GM21367 (cell line): ENCODE data around the gene EPX.

ENCODE experiments used
- ATAC-seq: cut with Tn5 transposase; IDR thresholded peaks from one replicate; pipeline ENCODE4 v1.9.1; 2021; ENCODE audit not compliant: unreplicated experiment

The EPX gene

DNA sequence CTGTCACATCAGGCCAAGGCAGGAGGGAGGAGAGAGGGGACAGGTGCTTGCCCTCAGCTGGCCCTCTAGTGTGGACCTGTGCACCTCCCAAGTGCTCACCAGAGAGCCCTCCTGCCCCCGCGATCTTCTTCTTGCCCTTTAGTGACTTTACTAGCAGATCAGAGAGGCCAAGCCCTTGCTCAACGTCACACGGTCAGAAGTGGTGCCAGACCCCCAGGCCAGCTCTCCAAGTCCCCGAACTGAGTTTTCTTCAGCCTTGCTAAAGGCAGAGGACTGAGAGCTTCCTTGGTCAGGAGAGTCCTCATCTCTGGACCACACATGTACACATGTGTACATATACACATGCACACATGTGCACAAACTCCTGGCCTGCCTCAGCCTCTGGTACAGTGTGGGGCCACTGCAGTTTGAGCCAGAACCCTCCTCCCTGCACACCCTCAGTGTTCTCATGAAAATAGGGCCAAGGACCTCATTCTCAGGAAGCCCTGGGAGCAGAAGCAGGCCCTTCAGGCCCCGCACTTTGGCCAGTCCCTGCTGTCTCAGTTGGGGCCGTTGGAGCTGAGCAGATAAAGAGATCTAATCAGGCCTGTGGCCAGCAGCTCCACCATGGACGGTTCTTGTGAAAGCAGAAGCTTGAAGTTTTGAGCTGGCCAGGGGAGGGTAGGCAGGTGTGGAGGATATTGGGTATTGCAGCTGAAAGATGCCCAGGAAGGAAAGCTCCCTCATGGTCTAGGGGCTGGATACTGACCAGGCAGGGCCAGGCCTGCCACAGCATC is 7.4 kb upstream of the EPX start:
- no peak for ATAC-seq

DNA sequence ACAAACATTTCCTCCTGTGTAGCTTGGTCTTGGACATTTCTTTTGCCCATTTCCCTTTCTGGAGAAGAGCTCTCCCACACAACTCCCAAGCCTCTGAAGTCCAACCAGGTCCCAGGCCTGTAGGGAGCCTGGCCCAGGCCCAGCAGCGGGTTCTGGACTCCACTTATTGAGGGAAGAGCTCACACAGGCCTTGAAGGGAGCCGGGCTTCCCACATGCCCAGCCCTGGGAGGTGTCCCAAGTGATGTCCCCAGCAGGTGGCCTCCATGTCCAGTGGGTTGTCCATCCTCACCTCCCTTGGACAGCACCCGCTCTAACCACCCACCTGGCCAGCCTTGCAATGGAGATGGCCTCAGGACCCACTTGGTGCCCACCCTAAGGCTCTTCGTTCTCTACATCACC is 5.9 kb upstream of the EPX start:
- no peak for ATAC-seq

DNA sequence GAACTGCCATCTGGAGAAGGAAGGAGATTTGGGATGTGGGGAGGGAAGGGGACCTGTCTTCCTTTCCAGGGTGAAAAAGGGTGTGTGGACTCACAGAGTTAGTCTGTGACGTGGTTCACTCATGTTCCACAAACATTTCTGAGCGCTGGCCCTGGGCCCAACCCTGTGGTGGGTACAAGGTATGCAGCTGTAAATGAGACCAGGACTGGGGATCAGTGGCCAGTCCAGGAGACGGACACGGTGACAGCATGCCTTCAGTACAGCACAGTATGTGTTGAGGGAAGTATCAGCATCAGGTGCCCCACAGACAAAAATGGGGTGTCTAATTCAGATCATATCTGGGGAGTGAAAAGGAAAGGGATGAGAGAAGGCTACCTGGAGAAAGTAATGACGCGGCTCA is 5.5 kb upstream of the EPX start:
- ATAC-seq, result no peak

DNA sequence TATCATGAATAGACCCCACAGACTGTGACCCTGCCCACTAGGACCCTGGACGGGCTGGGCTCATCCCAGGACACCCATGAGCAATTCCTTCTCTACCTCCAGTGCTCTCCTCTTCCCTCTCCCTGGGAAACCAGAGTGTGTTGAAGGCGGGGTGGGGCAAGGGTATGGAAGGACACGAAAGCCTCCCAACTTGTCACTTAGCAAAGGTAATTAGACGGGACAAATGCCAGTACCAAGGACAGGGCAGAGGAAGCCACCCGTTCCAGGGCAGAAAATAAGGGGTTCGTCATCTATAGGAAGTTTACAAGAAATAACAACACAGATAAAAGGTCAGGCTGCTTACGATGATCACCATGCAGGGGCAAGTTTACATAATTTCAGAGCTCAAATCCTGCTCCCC is 4.9 kb upstream of the EPX start:
- ATAC-seq, result no peak

DNA sequence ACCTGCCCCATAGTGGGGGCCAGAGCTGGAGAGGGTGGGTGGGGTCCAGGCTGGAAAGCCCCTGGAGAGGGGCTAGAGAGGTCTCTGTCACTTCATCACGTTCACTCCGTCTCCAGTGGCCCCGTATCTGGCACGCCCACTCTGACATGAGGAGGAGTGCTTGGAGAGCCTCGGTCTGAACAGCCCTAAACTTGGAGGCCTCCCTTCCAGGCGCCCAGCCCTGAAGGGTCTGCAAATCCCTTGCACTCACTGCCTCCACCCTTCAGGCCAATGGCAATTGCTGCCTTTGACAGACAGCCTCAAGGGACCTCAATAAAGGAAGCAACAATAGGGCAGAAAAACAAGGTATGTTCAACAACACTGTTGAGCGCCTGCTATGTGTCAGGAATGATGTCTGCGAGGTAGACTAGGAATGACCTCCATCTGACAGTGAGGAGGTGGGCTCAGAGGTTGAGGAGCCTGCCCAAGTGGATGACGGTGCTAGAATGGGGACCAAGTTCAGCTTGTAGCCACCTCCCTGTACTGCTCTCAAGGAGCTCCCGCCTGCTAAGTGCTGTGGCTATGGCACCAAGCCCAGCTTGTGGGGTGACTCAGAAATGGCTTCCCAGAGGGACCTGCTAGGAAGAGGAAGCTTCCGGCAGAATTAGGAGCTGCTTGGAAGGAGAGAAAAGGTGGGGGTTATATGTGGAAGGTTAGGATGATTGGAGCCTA is 2.9 kb upstream of the EPX start:
- ATAC-seq, result no peak

DNA sequence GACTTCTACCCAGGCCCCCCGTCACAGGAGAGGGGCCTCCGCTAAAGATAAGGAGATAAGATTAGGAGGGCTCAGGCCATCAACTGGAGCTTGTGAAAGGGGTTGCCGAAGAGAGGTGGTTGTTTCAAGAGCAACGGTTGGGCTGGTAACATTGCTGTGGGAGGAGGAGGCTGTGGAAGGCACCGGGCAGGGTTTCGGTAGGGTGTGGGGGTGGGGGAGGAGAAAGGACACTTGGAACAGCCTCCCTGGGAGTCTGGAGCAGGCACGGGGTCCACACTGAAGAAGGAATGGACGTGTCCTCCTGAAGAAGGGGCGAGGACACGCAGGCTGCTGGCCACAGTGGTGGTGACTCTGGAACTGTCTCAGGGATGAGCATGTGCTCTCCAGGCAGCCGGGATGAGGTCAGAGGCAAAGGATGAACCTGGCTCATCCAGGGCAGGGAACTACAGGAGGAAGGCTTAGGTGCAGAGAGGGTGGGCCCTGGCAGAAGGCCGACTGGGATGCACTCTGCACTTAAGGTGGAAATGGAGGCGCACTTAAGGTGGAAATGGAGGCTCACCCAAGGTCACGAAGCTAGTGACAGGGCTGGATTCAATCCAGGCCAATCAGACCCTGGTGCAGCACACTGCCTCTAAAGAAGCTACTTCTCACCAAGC is 1.2 kb upstream of the EPX start:
- no peak for ATAC-seq

DNA sequence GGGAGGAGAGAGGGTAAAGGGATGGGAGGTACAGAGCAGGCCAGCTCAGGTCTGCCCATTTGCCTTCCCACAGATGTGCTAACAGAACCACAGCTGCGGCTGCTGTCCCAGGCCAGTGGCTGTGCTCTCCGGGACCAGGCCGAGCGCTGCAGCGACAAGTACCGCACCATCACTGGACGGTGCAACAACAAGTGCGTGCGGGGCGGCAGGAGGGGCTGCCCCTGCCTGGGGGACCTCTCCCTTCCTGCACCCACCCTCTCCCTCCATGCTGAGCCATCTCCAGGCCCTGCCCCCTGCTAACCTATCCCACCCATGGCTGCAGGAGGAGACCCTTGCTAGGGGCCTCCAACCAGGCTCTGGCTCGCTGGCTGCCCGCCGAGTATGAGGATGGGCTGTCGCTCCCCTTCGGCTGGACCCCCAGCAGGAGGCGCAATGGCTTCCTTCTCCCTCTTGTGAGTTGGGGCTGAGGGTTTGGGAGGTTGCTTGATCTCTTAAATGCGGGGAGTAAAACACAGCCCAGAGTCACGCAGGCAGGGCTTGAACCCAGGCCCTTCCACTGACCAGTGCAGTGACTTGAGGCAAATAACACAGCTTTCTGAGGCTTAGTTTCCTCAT is 1.2 kb downstream of the EPX start:
- no peak for ATAC-seq

DNA sequence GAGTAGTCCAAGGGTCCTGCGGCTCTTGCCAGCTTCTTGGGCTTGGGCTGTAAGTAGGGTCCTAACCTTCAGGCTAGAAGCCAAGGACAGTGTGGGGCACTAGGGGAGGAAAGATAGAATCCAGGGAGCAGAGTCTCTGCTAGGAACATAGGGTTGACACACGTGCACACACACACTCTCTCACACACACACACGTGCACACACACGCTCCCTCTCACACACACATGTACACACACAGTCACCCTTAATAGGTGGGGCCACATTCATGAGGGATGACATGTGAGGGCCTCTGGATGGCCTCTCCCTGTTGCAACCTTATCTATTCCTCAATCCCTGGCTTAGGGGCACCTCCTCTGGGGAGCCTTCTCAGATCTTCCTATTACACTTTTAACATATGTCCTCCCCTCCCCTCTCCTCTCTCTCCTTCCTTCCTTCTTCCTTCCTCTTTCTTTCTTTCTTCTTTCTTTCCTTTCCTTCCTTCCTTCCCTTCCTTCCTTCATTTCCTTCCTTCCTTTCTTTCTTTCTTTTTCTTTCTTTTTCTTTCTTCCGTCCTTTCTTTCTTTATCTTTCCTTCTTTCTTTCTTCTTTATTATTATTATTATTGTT is 3.1 kb downstream of the EPX start:
- ATAC-seq, result no peak

DNA sequence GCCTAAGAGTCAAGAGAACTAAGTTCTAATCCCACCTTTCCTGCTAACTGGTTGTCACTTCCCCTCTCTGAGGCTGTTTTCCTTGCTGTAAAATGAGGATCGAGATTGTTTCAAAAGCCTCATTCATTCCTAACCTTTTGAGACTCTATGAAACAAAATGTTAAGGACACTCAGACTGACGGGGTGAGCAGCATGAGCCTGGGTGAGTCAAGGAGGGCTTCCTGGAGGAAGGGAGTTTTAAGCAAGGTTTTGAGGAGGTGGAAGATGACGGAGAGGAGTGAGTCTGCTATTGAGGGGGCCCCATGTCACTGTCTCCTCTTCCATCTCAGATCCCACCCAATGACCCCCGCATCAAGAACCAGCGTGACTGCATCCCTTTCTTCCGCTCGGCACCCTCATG is 4.1 kb downstream of the EPX start:
- no peak for ATAC-seq

DNA sequence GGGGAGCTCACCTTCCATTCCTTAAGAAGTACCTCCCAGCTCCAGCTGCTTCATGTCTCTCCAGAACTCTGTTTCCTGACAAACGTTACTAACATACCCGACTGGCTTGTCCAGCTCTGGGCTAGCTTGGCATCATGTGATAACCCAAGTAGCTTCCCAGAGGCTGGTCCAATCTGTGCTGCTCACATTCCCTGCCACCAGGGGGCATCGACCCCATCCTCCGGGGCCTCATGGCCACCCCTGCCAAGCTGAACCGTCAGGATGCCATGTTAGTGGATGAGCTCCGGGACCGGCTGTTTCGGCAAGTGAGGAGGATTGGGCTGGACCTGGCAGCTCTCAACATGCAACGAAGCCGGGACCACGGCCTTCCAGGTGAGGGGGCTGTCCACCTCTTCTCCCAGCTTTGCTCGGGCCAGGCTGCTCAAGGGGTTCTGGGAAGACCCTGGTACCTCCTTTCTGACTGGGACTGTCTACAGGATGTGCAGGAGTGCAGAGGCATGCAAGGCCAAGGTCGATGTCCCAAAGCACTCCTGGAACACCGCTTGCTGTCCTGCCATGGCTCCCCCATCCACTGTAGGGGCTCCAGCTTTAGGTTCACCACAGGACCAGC is 7.6 kb downstream of the EPX start:
- no peak for ATAC-seq

DNA sequence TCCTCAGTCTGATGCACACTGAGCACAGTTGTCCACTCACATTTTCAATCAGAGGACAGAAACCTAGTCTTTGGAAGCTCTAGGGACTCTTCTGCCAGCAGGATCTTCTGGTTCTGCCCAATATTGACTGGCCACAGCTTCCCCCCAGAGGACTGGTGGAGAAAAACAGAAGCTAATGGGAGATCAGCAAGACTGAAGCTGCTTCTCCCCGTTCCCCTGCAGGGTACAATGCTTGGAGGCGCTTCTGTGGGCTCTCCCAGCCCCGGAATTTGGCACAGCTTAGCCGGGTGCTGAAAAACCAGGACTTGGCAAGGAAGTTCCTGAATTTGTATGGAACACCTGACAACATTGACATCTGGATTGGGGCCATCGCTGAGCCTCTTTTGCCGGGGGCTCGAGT is 10.3 kb downstream of the EPX start:
- no peak for ATAC-seq

DNA sequence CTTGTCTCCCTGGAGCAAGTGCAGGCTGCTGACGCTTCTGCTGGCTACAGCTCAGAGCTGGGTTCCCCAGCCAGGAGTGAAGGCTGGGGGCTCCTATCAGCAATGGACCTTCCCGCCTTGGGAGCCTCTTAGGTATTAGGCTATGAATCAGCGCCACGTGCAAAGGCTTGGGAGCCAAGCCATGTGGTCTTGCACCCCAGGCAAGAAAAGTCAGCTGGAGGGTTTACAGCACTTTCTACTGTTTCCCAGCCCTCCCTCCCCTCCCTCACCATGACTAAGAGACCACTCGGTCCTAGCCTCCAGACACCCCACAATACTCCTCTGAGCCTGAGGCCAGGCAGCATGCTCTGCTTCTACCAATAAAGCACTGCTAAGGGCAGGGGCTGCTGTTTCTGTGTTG is 12.3 kb downstream of the EPX start:
- ATAC-seq, result no peak

DNA sequence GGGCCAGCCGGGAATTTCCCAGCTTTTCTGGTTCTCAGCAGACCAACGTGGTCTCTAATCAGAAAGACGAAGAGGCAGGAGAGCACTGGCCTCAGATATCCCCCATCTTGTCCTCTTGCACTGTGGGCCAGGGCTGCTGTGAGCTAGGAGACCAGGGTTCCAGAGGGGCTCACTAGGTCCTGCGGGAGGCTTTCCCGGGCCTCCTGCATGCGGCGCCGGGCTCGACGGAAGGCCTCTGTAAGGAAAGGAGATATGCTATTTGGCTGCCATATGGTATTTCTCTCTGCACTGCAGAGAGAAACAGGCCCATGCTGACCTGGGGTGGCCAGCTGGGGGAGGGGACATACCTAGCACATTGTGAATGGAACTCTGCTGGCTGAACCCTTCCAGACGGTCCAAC is 13.4 kb downstream of the EPX start:
- ATAC-seq, result no peak

DNA sequence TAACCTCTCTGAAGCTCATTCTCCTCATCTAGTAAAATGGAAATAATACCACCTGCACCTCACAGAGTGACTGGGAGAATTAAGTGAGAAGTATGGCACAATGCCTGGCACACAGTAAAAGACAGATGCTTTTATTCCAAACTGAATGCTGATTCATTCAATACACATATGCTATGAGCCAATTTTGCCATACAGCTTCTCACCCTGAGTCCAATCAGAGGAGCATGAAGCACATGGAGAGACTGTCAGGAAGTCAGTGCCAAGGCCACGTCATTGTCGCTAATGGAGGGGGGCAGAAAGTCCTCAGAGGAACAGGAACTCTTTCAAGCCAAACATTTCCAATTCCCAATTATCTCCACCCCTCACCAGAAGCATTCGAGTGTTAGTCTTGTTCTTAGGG is 14.9 kb downstream of the EPX start:
- ATAC-seq, result no peak

DNA sequence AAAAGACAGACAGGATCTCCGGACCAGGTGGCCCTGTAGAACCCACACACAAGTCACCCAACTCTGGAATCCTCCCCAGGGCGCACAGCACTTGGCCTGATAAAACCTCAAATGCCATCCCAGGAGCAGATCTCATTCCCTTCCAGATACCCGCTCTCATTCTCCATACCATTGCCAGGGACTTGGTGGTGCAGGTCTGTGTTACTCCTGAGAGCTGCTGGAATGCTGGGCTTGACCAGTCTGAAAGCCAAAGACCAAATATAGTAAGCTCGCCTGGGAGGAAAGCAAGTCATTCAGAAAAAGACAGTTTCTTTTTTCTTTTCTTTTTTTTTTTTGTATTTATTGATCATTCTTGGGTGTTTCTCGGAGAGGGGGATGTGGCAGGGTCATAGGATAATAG is 15.8 kb downstream of the EPX start:
- no peak for ATAC-seq

DNA sequence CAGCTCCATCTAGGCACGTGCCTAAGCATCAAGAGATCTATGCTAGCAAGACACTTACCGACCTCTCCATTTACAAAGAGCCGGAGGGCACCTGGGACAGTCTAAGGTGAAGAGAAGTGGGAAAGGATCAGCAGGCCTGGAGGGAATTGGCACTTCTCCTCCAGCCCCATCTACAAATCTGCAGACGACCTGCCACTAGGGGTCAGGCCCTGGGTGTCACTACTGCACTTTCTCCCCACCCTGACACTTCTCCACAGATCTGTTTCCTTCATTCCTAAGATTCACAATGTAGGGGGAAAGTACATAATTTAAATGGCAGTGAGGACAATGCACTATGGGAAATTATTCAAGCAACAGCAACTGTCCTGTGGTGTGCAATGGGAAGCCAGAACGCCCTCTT is 18.4 kb downstream of the EPX start:
- ATAC-seq, result no peak

DNA sequence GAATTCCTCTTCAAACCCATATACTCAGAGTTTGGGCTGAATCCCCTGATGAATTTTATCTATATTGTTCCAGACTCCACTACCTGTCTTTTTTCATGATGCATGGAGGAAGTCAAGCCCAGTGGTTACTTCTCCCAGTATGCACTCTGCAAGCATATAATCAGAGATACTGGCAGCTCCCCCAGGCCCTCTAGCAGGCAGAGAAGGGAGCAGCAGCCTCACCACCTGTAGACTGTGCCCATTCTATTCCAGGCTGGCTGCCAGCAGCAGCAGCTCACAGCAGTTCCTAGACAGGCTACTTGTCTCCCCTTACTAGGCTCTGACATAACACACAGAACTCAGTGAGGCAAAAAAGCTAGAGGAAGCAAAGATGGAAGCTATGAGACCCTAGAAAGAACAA is 23.2 kb downstream of the EPX start:
- ATAC-seq, result no peak

DNA sequence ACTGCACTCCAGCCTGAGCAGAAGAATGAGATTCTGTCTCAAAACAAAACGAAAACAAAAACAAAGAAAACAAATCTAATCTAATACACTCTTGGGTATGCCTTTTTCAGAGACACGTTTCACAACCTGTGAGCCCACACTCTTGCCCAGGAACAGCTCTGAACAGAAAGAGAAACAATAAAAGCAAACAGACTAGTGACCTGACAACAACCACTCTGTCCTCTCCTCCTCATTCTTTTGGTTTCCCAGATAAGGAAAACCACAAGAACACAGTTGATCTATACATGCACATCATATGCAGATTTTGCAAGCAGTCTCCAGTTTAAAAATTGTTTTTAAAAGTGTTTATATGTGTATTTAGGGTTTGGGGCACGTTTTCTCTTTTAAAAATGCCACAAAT is 25.2 kb downstream of the EPX start:
- ATAC-seq, result no peak

DNA sequence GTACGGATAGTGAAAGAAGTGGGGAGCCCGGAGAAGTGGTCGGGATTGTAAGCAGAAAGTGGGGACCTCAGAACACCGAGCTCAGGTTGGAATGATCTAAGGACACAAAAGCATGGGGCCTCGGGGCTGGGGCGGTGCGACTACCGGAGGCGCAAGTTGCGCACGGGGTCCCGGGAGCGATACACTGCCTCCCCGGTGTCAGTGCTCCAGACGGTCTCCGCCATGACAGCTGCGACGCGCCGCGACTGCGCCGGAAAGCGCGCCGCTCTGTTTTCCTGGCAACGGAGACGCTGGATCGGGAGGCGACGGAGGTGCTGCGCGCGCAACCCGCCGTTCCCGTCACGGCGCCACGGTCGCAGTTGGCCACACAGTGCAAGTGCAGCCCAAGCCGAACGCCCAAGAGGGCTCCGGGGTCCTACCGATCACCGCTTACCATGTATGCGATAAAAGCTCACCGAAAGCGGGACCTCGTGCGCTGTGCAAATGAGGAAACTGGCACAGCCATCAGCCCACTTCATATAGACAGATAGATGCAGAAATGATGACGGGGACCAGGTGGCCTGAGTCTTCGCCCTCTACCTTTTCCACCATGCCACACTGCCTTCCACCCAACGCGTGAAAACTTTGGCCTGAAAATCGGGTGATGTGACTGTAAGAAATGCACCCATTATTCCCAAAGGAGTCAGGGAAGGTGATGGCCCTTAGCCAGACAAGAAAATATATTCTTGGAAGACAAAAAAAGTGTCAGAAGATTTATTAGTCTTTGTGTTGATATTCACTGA is 26.7 kb downstream of the EPX start, which contains the start of gene MKS1:
Gene MKS1, minus strand, starts transcription at position 249 of the 782 bp plus-strand sequence. Its CDS starts 25 bp downstream, at position 224.
- peak; percentile 85 for ATAC-seq

DNA sequence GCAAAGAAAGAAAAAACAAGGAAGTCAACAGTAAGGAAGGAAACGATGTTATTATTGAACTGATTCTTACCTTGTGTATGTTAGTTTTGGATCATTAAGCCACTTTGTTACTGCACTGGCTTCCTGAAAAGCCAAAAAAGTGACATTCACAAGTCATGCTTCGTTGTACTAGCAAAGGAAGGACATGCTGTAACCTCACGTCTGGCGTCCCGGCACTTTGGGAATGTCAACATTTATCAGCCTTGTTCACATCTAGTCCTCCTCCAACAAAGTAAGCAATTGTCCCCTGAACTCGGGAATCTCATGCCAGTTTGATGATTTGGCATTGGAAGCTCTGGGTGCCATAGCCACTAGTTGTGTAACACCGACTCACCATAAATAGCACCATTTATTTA is 27.3 kb downstream of the EPX start:
- ATAC-seq, result no peak
